Peyer's patch (tissue), 4 donors: ENCODE results near the gene ARHGAP24.

ENCODE experiments used
- POLR2A ChIP-seq, 2 donors: fragments of 450-650 bp; IDR thresholded peaks; one replicate each; pipeline ENCODE4 v1.5.1; 2017; ENCODE audit warnings: antibody characterized with exemption in 2 of 2, mild to moderate bottlenecking in 2 of 2, moderate library complexity in 2 of 2
- TF ChIP-seq, protein P1 (sequence below), 6 experiments: fragments of 450-650 bp in 4 of 6; fragments of 200-600 bp in 2 of 6; sonication (generic) in 1 of 6; IDR thresholded peaks; one replicate each; pipeline ENCODE4 v1.5.1; 2017 to 2019; ENCODE audit warnings: antibody characterized with exemption in 6 of 6, mild to moderate bottlenecking in 3 of 6, moderate library complexity in 1 of 6

DNA sequence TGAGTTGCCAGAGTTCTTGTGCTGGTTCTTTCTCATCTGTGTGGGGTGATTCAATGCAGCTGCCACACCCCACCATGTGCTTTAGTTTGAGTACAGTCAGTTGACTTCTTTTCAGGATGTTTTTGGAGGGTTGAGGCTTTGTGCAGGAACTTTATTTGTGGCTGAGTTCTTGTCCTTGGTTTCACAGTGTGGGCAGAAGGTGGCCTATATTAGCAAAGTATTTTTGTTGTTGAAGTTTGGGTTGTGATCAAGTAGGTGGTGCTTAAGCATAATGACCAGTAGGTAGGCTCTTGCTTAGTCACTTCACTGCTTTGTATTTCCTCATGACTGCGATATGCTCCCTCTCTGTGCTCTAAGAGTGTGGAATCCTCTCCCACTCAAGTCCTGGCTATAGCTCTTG lies 80.3 kb downstream of the ARHGAP24 start:
- TF ChIP-seq, protein P1, sequence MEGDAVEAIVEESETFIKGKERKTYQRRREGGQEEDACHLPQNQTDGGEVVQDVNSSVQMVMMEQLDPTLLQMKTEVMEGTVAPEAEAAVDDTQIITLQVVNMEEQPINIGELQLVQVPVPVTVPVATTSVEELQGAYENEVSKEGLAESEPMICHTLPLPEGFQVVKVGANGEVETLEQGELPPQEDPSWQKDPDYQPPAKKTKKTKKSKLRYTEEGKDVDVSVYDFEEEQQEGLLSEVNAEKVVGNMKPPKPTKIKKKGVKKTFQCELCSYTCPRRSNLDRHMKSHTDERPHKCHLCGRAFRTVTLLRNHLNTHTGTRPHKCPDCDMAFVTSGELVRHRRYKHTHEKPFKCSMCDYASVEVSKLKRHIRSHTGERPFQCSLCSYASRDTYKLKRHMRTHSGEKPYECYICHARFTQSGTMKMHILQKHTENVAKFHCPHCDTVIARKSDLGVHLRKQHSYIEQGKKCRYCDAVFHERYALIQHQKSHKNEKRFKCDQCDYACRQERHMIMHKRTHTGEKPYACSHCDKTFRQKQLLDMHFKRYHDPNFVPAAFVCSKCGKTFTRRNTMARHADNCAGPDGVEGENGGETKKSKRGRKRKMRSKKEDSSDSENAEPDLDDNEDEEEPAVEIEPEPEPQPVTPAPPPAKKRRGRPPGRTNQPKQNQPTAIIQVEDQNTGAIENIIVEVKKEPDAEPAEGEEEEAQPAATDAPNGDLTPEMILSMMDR (IDR thresholded peaks at IDR 0.05): no peak
- TF ChIP-seq POLR2A (IDR thresholded peaks at IDR 0.05): no peak
